OCI-LY7 (cell line): Measurements from ENCODE around the gene HOXA7.

Source experiments
- EZH2phosphoT487 ChIP-seq: fragments of 200-600 bp; sonication (generic); IDR thresholded peaks from 2 replicates; pipeline ENCODE4 v1.6.1; 2018; ENCODE audit warnings: low read depth, borderline replicate concordance, mild to moderate bottlenecking, mixed run types, antibody characterized with exemption, low read length, moderate library complexity, mixed read lengths
- TF ChIP-seq, protein P1 (sequence below): fragments of 200-600 bp; sonication (generic); conservative IDR thresholded peaks from 2 replicates; pipeline ENCODE4 v1.5.1; 2014; ENCODE audit warnings: mild to moderate bottlenecking, antibody characterized with exemption, low read length, moderate library complexity, mixed read lengths

DNA sequence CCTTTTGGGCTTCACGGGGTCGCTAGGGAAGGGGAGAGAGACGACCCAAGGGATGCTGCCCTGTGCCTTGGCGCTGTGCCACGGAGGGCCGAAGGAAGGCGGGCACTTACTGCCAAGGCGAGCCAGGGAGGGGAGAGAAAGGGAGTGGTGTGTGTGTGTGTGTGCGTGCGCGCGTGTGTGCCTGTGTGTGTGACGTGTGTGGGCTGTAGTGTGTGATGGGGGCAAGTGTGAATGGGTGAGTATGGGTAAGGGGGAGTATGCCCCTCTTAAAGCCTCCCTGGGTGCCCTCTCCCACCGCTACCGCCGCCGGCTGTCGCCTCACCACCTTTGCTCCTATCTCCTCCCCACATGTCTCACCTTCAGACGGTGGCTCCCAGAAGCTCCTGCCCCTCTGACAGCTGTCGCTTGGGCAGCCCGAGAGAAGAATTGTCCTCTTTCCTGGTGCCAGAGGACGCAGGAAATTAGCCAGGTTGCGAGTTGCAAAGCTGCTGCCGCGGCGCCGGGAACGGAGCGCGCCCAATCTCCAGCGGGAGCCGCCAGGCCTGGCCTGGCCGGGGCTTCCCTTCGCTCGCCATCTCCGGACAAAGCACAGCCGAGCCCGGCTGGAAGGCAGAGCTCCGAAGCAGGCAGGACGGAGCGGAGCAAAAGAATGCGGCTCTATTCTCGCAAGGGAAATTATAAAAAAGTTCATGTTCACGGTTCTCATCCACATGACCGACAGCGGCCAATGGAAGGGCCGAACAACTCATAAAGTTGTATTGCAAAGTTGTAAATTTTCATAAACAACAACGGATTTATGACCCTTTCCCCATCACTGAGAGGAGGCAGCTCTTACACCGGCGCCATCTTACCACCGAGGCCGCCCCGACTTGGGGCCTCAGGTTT, 4.3 kb downstream of the HOXA7 start, which contains the start of gene HOXA3:
- TF ChIP-seq, protein P1, sequence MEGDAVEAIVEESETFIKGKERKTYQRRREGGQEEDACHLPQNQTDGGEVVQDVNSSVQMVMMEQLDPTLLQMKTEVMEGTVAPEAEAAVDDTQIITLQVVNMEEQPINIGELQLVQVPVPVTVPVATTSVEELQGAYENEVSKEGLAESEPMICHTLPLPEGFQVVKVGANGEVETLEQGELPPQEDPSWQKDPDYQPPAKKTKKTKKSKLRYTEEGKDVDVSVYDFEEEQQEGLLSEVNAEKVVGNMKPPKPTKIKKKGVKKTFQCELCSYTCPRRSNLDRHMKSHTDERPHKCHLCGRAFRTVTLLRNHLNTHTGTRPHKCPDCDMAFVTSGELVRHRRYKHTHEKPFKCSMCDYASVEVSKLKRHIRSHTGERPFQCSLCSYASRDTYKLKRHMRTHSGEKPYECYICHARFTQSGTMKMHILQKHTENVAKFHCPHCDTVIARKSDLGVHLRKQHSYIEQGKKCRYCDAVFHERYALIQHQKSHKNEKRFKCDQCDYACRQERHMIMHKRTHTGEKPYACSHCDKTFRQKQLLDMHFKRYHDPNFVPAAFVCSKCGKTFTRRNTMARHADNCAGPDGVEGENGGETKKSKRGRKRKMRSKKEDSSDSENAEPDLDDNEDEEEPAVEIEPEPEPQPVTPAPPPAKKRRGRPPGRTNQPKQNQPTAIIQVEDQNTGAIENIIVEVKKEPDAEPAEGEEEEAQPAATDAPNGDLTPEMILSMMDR = no peak
- TF ChIP-seq EZH2phosphoT487 = no peak
